NCI-H2029 (cell line): ENCODE measurements around the gene ZFAND5.

Source experiments
- DNase-seq: peaks from one replicate; lab custom pipeline; 2025; lab: John Stamatoyannopoulos, UW

The ZFAND5 gene

GRCh38 chr9:72364679-72365524 is at the start of gene ZFAND5:
TSS of gene ZFAND5 (minus strand) at chr9:72365208. CDS start at chr9:72360778, 4,430 bp downstream.
- peak; percentile 99 for DNase-seq

GRCh38 chr9:72412483-72413040 is 47.6 kb upstream of the ZFAND5 start:
- DNase-seq = no peak

DNA sequence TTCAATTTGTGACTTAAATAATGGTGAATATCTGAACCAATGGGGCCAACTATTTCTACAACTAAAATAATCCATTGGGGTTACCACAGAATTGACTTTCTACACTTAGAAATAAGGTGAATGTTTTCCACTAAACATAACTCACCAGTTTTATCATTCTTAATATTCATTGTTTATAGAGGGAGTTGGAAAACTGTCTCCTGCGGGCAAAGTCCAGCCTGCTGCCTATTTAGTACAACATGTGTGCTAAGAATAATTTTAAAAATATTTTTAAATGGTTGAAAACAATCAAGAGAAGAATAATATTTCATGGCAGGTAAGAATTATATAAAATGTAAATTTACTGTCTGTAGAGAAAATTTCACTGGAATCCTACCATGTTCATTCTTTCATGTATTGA is 45.2 kb upstream of the ZFAND5 start:
- no peak for DNase-seq

DNA sequence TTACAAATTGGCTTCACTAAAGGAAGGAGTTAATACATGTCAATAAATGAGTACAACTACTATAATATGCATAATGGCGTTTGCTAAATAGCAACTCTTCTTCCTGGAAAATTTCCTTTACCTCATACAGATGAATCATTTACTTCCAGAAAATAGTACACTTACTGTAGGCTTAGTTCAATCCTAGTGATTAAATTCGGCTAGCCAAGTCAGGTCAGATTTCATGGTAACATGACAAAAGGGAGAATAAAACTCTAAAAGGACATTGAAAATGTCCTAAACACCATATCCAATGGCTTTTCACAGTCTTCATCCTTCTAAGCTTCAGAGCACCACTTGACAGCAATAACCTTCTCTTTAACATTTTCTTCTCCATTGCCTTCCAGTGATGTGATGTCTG is 42.1 kb upstream of the ZFAND5 start:
- DNase-seq = no peak

- DNase-seq = no peak
These were observed 37.7 kb upstream of the ZFAND5 start for GRCh38 chr9:72402744-72403143.

DNA sequence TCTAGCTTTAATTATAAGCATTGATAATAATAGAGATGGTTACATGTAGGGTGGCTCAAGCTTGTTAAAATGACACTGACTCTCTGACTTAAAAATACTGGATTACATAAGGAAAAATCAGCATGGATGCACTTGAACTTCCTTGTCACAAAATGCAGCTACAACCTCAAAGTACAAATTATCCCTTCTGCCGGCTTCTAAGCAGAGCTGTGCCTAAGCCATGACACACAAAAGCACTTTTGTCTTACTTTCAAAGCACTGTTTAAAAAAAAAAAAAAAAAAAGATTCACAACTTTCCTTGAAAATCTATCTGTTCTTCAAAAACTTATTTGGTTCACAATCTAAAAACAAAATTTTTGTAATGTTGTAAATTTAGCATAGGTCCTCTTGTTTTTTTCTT is 36.4 kb upstream of the ZFAND5 start:
- DNase-seq = no peak

- DNase-seq = no peak
These were observed 35.9 kb upstream of the ZFAND5 start for GRCh38 chr9:72400866-72401265.

DNA sequence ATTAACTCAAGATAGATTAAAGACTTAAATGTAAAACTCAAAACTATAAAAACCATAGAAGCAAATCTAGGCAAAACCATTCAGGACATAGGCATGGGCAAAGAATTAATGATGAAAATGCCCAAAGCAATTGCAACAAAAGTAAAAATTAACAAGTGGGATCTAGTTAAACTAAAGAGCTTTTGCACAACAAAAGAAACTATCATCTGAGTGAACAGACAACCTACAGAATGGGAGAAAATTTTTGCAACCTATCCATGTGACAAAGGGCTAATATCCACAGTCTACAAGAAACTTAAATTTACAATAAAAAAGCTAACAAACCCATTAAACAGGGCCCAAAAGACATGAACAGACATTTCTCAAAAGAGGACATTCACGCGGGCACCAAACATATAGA is 34.4 kb upstream of the ZFAND5 start:
- DNase-seq = no peak

GRCh38 chr9:72396247-72397091 is 31.5 kb upstream of the ZFAND5 start:
- peak; percentile 20 for DNase-seq

DNA sequence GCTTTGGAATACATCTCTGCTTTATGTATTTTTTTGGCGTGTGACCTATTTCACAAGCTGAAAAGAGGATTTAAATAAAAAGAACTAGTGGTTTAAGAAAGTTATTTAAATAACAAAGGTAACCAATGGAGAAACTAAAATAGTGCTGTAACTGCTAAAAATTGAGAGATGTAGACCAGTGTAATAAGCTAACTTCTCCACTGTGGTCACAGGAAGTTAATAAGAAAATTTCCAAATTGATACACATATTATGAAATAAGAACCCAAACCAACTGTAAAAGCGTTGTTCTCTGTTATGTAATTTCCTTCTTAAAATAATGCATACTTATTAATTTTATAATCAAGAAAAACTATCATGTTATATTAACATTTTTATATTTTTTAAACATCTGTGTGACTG is 29.1 kb upstream of the ZFAND5 start:
- DNase-seq = no peak

GRCh38 chr9:72390907-72391306 is 25.9 kb upstream of the ZFAND5 start:
- DNase-seq = no peak

GRCh38 chr9:72386186-72386585 is 21.2 kb upstream of the ZFAND5 start:
- no peak for DNase-seq

DNA sequence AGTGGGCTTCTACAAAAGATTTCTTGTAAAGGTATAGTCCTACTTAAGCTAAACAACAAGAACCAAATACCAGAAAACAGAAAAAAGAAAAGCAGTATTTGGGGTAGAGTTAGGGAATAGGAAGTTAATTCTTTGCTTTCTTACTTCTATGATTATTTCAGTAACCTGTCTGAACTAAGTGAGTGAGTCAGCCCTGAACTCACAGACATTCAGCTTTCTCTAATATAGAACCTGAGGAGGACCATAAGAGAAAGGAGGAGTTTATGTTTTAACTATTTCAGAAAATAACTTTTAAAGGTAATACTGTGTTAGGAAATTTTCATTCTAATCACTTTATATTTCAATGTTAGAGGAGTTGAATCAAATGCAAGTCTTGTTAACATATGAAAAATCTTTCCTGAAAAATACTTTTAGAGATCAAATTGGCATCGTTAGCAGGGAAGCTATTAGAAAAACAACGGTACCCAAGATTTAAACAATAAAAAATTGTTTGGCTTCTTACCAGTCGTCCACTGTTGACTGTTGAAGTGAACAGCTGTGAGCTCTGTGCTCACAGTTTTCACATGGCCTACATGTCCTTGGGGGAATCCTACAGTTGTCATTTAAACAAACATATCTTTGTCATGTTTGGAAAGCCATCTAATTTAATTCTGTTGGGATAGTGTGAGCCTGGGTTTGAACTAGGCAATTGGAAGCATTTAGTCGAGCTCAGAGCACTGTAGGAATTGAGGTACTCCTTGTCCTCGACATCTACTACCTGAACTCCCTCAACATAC is 19.9 kb upstream of the ZFAND5 start:
- DNase-seq = no peak

GRCh38 chr9:72383978-72384709 is 19.1 kb upstream of the ZFAND5 start:
- no peak for DNase-seq

GRCh38 chr9:72382405-72382804 is 17.4 kb upstream of the ZFAND5 start:
- DNase-seq = no peak

DNA sequence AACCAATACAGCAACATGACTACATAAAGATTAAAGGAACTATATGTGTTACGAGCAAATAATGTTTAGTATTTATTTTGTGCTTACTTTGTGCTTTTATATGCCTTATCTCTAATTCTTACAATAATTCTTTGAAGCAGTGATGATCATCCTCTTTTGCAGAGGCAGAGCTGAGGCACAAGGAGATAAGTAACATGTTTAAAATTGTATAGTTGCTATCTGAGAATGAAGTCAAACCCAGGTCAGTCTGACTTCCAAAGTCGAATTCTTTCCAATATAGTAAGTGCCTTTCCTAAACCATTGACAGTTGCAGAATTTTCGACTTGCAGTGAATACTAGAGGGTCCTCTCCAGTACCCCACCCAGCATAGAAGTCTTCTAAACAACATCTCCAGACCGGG is 12.0 kb upstream of the ZFAND5 start:
- DNase-seq = no peak

GRCh38 chr9:72371151-72371550 is 6.1 kb upstream of the ZFAND5 start:
- no peak for DNase-seq

DNA sequence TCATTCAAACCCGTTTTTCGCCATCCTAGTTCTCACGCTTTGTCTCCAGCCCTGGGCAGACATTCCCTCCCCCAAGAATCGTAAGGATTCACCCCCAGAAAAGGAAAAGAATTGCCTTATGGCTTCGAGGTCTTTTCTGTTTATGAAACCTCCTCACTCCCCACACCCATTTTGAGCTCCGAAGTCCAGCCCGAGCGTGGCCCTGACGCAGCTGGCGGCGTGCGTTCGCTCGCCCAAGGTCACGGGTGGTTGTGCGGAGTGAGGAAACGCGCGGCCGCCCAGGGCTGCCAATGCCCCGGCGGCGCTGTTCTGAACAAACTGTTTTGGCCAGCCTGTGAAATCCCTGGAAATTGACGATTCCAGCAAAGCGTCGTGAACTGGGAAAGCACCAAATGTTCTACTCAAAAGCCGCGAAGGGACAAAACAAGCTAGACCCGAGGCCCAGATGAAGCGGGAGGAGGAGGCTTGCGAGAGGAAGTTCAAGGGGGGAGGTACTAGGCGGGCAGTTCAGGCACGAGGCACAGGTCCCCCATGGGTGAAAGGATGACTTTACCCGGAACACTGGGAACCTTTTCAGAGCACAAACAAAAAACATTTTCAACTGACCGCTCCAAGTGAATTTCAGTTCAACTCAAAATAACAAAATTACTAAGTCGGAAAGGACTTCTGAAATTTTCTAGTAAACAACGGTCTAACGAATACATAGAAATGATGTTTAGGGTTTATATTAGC is 683 bp upstream of the ZFAND5 start:
- peak; percentile 80 for DNase-seq

DNA sequence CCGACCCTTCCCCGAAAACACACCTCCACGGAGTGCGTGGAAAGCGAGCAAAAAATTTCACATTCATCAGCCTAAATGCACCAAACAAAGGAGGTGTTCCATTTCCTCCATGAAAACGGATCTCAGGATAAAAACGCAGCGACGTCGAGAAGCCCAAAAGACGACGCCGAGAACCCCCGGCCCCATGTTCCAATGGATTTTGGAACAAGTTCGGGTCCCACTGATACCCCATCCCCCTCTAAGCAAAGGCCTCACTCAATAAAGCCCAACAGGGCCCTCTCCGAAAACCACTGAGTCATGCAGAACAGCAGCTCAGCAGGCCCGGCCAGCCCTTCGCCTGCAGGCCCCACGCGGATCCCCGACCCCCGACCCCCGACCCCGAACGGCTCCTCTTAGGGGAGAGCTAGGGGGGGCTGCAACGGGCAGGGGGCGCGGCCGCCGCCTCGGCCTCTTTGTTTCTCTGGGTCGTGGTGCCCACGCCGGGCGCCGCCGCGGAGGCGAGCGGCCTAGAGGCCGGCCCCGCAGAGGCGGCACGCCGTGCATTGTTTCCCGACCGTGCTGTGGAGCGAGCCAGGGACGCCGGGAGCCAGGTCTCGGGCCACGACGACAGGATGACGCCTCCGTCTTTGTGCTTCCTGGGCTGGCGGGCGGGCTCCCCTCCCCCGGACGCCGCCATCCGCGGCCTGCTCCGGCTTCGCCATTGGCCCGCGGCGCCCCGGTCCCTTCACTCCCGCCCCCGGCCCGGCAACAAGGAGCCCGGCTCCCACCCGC is 915 bp downstream of the ZFAND5 start:
- peak; percentile 52 for DNase-seq

- DNase-seq = no peak
These were observed 1.8 kb downstream of the ZFAND5 start for GRCh38 chr9:72363236-72363635.
